HG02970 (cell line): ENCODE results near the gene RNF130.
A peak's percentile ranks its signal among the peaks of the same experiment; 100 is the strongest.

Experiments used
- ATAC-seq: cut with Tn5 transposase; IDR thresholded peaks from one replicate; pipeline ENCODE4 v1.9.1; 2021; ENCODE audit warnings: mild to moderate bottlenecking, moderate library complexity, moderate number of reproducible peaks; ENCODE audit not compliant: unreplicated experiment, low FRiP score

RNF130 gene

DNA sequence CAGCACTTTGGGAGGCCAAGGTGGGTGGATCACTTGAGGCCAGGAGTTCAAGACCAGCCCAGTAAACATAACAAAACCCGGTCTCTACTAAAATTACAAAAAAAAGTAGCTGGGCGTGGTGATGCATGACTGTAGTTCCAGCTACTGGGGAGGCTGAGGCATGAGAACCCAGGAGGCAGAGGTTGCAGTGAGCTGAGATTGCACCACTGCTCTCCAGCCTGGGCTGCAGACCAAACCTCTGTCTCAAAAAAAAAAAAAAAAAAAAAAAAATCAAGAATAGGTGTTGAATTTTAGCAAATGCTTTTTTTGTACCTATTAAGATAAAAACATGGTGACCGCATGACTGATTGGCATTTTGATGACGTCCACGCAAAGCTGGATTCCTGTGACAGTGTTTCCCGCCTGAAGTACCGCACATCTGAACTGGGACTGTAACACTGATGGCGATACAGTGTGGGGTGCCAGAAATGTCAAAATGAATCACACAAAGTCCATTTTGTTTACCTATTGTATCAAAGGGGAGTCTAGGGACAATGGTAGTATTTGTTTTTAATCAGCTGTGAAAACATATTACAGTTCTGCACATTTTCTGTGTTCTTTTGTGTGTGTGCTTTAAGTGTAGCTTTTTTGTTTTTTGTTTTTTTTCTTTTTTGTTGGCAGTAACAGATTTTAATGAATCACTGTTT lies 140.6 kb downstream of the RNF130 start:
- ATAC-seq = no peak

DNA sequence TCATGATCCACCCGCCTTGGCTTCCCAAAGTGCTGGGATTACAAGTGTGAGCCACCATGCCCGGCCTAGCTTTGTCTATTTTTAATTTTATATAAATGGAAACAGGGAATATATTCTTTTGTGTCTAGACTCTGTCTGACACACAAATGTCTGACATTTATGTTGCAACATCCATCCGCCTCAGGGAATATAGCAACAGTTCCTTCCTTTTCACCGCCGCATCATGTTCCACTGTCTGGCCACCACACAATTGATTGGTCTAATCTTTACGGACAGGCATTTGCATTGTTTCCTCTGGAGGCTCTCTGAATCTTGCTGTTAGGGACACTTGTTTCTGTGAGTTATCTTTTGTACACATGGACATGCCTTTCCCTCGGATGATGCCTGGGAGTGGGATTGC lies 143.7 kb downstream of the RNF130 start:
- ATAC-seq = no peak

DNA sequence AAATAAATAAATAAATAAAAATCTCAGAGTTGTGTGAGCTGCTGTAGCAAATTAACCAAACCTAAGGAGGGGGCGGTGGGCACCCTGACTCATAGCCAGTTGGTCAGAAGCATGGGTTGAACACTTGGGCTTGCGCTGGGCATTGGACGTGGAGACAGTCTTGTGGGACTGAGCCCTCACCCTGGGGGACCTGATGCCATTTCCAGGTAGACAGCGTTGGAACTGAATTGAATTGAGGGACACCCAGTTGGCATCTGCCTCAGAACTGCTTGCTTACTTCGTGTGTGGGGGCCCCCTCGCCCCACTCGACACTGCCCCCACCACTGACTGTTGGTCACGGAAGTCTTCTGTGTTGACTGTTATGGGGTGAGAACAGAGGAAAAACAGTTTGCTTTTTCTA lies 144.9 kb downstream of the RNF130 start:
- ATAC-seq = no peak

DNA sequence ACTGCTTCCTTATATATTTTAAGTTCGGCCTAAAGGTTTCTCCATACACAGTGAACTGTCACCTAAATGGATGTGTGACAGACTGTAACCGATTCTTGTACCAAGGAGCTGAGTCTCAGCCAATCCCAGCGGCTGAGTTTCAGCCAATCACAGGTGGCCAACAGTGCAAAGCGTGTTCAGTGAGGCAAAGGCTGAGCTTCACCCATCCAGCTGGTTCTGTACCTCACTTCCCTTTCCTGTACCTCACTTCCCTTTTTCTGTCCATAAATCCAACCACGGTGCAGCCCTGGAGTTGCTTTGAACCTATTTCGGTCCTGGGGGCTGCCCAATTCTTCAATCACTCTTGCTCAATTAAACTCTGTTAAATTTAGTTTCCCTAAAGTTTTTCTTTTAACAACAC lies 148.1 kb downstream of the RNF130 start:
- ATAC-seq = no peak

DNA sequence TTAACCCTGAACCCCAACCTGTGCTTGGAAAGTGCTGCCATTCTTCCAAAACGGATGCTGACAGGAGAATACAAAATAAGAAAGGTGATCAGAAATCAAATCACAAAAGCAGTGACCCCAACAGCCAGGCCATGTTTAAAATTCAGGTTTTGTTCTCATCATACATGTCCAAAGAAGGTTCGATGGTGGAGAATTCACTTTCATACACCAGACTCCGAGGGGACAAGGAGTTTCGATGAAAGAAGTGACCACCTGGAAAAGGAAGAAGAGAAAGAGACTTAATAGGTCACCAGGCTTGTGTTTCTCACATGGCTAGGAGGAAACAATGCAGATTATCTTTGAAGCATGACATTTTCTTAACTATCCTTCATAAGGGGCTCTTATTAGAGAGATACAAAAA lies 151.4 kb downstream of the RNF130 start:
- no peak for ATAC-seq

DNA sequence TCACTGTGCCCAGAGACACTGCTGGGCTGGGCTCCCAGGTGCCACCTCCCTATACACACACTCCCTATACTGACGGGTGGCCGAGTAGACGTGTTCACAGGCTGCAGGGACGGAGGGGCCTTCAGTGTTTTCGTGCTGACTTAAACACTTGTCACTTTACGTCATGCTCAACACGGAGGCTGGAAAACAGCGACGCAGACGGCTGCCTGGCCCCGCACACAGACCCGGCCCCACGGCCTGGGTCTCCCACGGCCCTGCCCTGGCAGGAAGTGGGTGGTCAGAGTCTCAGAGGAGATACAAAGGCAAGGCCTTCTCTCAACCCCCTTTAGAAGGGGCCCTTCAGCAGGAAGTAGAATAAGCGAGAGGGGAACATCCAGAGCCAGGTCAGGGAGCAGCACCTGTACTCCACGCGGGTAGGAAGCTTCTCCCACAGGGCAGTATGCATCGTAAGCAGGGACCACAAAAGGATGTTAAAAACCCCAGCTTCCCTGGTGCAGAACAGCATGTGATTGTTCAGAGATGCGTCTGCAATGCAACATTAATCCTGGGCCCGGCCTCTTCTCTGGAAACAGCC lies 152.0 kb downstream of the RNF130 start:
- no peak for ATAC-seq

DNA sequence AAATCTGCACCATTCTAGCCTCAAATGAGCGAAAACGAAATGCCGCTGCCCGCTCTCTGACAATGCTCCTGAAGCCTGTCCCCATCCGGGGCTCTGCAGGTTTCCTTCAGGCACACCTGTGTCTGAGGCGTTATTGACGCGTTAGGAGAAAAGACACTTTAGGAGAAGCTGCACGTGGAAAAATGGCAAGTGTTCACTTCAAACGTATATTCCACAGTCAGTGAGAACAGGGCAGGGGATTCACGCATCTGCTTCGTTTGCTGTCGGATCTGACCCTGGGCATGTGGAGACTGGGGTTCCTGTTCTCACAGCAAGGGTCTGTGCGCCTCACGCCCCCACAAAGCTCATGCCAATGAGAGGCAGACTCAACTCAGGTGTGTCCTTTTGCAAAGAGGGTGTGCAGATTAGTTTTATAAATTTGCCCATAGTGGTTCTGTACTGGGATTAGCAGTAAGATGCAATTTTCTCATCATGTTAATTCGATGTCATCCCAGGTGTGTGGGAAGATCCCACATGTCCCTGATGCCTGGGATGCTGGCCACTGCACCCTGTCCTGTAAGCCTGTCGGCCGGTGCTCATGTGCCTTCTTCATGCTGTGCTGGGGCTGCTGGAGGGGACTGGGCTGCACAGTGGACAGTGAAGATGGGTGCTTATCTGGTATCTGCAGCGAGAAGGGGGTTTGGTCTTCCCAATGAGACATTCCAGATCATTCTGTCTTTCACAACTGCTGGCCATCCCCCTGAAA lies 152.6 kb downstream of the RNF130 start:
- no peak for ATAC-seq

DNA sequence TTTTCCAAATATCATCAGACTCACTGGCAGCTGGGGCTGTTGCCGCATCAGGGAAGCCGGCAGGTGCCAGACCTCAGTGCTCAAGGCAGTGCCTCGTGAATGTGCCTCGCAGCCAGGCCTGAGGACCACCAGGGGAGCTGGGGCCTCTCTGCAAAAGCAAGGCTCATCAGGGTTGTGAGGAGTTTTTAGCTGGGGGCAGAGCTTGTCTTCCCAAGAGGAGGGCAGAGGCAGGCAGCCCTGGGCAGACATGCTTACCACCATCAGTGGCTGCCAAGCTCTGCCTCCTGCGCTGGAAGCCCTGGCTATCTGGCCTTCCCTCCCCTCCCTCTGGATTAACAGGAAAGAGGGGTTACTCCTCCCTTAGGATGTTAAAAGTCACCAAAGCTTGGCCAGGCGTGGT lies 155.0 kb downstream of the RNF130 start:
- no peak for ATAC-seq

DNA sequence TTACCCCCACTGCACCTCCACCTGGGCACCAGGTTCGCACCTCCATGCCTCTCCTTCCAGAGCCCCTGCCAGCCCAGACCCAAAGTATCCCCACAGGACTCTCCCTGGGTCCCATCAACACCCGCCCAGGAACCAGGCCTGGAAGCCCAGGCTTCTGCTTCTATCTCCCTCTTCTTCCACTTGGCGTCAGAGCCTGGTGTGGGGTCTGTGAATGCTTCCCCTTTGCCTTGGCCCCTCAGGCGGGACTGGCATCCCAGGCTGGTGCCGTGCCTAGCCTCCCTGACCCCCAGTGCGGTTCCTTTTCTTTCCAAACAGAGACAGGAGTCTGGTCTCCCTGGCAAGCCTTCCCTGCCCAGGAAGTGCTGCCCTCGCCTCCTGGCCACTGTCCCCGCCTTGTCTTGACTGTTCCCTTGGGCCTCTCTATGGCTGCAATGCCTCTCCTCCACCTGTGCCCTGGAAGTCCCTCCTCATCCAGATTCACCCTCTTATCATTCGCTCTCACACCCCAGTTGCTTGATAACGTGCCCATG lies 156.1 kb downstream of the RNF130 start:
- ATAC-seq = no peak

DNA sequence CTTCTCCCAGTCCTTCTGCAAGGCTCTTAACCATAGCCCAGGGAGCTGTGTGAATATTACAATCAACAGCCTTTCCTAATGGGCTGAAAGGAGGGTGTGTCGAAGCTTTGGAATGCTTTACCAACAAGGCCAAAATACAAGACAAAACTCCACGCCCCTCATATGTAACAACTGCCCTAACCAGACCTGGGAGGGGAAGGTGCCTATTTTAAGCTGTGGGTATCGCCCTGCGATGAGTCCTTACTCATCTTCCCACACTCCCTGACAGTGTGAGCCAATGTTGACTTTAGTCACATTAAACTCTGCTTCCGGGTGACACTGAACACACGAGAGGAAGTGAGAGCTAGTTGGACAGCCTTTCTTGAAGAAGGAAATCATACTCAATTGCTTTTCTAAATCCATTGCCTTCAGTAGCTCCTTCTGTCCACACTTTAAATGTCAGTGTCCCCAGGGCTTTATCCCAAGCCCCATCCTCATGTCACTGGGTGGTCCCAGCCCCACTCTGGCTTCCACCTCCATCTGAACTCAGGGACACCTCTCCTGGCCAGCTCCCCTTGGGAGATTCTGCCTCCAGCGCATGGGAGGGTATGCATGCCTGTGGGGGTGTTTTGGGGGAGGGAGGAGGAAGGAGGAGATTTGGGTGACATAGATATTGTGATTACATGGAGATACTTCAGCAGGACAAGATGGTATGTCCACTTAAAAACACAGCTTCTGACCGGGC lies 157.4 kb downstream of the RNF130 start:
- ATAC-seq = no peak

DNA sequence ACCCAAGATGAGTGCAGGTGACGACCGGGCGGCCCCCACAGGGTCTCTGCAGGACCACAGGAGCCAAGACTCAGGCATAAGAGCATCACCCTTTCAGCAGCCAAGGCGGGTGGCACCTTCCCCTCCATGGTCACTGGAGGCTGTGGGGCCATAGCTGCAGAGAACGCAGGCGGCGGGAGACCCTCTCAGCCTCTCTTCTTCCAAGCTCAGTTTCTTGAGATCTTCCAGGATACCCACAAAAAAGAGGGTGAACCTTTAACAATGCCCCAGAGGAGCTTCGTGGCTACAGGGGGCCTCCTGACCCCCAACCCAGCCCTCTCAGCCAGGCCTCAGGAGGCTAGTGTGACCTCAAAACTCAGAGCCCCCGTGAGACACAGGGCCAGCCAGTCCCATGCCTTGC lies 158.1 kb downstream of the RNF130 start:
- no peak for ATAC-seq

DNA sequence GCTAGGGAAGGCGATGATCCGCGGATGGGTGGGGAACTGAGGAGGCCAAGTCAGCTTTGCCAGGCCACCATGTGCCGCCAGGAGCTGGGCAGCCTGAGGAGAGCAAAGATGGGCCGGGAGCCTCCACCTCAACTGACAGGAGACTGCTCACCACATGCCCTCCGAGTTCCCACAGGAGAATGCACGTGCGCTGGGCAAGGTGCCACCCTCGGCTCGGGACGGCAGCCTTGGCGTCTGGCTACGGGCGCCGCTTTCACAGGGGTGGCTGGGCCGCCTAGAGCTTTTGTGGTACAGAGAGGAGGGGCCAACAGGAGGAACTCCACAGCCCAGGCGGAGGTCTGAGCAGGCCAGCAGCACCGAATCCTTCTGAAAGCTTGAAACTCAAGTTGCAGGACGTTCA lies 158.6 kb downstream of the RNF130 start:
- no peak for ATAC-seq

DNA sequence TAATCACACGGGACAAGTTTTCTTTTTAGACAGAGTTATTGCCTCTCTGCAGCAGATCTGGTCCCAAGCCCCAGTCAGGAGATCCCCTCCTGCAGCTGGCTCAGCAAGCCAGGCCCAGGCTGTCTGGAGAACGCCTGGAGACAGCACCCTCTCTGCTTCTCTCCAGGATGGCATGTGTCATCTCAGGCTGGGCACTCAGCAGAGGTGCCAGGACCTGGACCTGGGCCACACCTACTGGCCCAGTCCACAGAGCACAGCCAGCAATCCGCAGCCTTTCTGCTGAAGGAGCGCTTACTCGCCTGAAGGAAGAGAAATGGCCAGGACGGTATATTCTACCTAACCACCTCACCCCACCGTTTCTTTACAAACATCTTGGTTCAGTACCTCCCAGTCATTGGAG lies 159.2 kb downstream of the RNF130 start:
- ATAC-seq = no peak

DNA sequence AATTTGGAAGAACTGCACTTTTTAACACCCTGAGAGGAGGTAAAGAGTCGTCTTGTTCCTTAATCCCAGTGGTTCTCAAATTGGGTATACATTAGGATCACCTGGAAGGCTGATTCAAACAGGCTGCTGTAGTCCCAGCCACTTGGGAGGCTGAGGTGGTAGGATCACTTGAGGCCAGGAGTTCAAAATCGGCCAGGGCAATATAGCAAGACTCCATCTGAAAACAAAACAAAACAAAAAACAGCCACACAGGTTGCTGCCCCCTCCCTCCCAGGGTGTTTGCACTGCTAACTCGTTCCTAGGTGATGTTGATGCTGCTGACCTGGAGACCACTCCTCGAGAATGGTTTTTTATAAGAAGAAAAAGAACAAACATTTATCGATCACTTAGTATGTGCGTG lies 162.3 kb downstream of the RNF130 start:
- ATAC-seq = no peak

DNA sequence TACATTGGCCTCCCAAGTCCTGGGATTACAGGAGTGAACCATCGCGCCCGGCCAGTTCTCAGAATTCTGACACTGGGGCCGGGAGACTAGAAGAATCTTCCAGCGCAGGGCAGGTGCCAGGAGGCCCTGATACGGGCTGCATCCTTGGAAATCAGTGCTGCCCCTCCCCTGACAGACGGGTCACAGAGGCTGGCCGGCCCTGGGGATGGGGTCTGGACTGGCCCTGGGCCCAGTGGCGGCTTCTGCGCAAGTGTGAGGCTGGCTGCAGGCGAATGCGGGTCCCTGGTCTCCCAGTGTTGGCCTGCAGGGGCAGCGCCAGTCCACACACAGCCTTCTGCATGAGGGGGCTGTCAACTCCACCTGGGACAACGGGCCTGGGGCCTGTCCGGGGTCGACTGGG lies 163.0 kb downstream of the RNF130 start:
- ATAC-seq = no peak

DNA sequence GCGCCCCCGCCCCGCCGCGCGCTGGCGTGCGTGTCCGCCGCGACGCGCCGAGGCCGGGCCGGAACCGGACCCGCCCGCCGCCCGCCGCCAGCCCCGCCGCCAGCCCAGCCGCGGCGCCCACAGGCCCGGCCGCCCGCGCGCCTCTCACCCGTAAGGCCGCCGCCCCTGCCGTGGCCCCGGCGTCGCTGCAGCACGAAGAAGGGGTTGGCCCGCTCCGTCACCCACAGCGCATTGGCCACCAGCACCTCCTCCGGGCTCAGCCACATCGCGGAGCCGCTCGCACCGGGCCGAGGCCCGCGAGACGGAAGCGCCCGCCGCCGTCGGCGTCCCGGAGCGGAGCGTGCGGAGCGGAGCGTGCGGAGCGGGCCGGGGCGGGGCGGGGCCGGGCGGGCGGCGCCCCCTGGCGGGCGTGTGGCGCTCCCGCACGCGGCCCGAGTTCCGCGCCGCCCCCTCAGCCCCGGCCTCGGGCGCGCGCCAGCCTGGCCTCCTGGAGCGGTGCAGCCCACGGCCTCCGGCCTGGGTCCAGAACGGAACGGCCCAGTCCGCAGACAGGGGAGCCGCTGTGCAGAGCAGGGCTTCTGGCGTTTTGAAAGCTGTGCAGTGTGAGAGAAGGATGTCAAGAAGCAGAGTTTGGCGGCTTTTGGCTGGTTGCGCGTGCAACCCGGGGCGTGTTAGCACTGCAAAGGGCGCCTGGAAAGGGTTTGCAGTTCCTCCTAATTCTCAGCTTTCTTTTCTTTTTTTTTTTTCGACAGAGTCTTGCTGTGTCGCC lies 163.8 kb downstream of the RNF130 start, which contains the start of gene TBC1D9B:
TSS of gene TBC1D9B (minus strand) at position 342 of the 769 bp plus-strand sequence. CDS start at position 266, 76 bp downstream.
- peak; percentile 85 for ATAC-seq

DNA sequence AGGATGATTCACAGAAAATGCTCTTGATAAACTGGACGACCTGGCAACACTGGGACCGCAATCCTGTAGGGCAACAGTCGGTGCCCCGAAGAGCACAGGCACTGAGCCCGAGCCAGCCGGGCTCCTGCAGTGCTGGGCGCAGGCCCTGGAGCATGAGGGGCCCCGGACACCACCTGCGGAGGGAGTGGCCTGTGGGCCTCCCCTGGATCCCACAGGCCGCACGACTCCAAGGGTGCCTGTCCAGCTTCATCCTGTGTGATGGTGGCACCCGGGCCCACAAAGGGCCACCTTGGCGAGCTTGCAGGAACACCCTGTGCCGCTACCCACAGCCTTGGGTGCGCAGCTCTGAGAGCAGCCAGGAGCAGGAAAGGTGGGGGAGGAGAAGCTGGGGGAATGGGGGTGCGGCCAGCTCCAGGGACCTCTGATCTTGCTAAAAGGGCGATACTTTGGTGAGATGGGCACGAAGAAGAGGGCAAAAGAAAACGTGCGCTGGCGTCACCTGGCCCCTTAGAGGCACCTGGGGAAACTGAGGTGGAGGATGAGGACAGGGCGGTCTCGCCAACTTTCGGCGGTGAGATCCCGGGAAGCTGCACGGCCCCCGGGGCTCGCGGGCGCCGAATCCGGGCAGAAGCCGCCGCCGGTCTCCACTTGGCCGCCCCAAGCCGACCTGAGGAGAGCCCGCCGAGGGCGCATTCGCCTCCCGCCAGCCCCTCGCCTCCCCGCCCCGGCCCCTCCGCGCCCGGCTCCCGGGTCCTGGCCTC lies 164.6 kb downstream of the RNF130 start:
- ATAC-seq = no peak

DNA sequence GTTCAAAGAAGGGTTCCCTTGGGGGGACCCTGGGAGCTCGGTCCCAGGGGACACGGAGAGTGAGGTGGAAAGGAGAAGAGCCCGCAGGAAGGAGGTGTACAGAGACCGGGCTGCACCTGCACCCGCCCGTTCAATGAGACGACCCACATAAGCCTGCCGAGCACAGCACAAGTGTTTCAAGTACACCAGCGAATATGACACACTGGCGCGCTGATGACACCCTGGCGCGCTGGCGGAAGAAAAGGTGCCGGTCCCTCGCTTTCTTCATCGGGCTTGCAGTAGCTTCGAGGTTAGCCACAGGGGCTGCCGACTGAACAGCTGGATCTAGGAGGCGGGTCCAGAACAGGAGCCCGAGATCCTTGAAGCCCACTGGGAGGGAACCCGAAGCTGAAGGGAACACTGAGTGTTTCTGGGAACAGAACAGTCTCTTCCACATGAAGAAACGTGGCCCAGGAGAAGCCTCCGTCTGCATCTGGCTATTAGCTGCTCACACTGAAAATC lies 165.2 kb downstream of the RNF130 start:
- no peak for ATAC-seq

DNA sequence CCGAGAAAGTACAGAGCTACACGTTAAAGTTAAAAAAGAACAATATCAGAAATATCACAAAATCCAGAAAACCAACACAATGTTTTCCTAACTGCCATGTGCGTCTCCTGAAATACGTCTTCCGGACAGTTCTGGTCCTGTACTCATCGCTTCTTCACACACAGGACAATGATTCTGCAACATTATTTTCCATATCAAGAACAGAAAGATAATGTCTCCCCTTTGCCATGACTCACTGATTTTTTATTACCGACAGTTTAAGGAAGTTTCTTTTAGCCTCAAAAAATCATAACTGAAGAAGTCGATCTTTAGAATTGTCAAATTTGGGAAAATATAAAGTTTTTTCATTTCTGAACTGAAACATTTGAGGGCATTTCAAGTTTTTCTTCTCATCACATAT lies 166.4 kb downstream of the RNF130 start:
- ATAC-seq = no peak
